ENCODE data around the gene ANKRD33.

- TF ChIP-seq EZH2phosphoT487 (IDR thresholded peaks at IDR 0.05; ENCODE audit: borderline replicate concordance, low read depth, low read length), result no peak
- TF ChIP-seq, protein P1, sequence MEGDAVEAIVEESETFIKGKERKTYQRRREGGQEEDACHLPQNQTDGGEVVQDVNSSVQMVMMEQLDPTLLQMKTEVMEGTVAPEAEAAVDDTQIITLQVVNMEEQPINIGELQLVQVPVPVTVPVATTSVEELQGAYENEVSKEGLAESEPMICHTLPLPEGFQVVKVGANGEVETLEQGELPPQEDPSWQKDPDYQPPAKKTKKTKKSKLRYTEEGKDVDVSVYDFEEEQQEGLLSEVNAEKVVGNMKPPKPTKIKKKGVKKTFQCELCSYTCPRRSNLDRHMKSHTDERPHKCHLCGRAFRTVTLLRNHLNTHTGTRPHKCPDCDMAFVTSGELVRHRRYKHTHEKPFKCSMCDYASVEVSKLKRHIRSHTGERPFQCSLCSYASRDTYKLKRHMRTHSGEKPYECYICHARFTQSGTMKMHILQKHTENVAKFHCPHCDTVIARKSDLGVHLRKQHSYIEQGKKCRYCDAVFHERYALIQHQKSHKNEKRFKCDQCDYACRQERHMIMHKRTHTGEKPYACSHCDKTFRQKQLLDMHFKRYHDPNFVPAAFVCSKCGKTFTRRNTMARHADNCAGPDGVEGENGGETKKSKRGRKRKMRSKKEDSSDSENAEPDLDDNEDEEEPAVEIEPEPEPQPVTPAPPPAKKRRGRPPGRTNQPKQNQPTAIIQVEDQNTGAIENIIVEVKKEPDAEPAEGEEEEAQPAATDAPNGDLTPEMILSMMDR (conservative IDR thresholded peaks at IDR 0.05; ENCODE audit: low read length), result no peak
Observed at GRCh38 chr12:51863933-51864832, 23.7 kb upstream of the ANKRD33 start.
